ENCODE measurements around the gene PHACTR4. TPM values are rescaled to one million over a fixed set of nuclear protein-coding genes. Genes with fewer than 3 reads are reported as not detected.

PHACTR4 gene
- total and polyA plus RNA-seq, 9 of the 15 experiments (the other 6 are each of a cell fraction or from before 2014, with no cell fraction given): 6.4 to 43.6 (median 14.2) TPM

- TF ChIP-seq CREB5 (CRISPR knock-in tag; IDR thresholded peaks at IDR 0.05) (no peak), BRCA1 (IDR thresholded peaks at IDR 0.05) (no peak), BRCA1 (CRISPR knock-in tag; IDR thresholded peaks at IDR 0.05) (no peak), SMAD1 (IDR thresholded peaks at IDR 0.05; ENCODE audit: low read depth, low read length, partially characterized antibody) (no peak), U2AF2 (optimal IDR thresholded peaks at IDR 0.05; ENCODE audit: low read depth, low read length) (no peak), SP2 (IDR thresholded peaks at IDR 0.05; ENCODE audit: extremely low read depth, low read depth, low read length, poor library complexity, severe bottlenecking) (no peak), SOX6 (IDR thresholded peaks at IDR 0.05) (no peak), ZNF174 (CRISPR knock-in tag; IDR thresholded peaks at IDR 0.05) (peak; percentile 34), RBM22 (IDR thresholded peaks at IDR 0.05; ENCODE audit: low read depth, low read length, poor library complexity, severe bottlenecking) (peak; percentile 79), ZNF324 (CRISPR knock-in tag; IDR thresholded peaks at IDR 0.05) (no peak; the same call in 1 of the 2 replicates), MBD2 (IDR thresholded peaks at IDR 0.05; ENCODE audit: borderline replicate concordance, low read depth) (no peak), MIER1 (IDR thresholded peaks at IDR 0.05; ENCODE audit: low read depth) (no peak), MCM2 (IDR thresholded peaks at IDR 0.05; ENCODE audit: low read depth) (no peak), FUS (optimal IDR thresholded peaks at IDR 0.05; ENCODE audit: low read depth, low read length) (peak; percentile 99), HNRNPH1 (optimal IDR thresholded peaks at IDR 0.05; ENCODE audit: low read depth, low read length) (peak; percentile 24), HCFC1 (IDR thresholded peaks at IDR 0.05; ENCODE audit: low read depth, low read length) (no peak), SIN3B (IDR thresholded peaks at IDR 0.05; ENCODE audit: low read depth) (no peak), NBN (IDR thresholded peaks at IDR 0.05; ENCODE audit: low read depth) (0 out of 2 replicates have a peak, but pooled peaks have one; percentile 9), ZEB2 (IDR thresholded peaks at IDR 0.05) (no peak), CAMTA2 (CRISPR knock-in tag; conservative IDR thresholded peaks at IDR 0.05) (peak; percentile 90), HMG20B (CRISPR knock-in tag; IDR thresholded peaks at IDR 0.05) (no peak), NR2C2 (CRISPR knock-in tag; IDR thresholded peaks at IDR 0.05) (no peak), NR2C2 (tag; IDR thresholded peaks at IDR 0.05) (no peak), ZNF133 (CRISPR knock-in tag; IDR thresholded peaks at IDR 0.05) (no peak)
- TF ChIP-seq, protein P1, sequence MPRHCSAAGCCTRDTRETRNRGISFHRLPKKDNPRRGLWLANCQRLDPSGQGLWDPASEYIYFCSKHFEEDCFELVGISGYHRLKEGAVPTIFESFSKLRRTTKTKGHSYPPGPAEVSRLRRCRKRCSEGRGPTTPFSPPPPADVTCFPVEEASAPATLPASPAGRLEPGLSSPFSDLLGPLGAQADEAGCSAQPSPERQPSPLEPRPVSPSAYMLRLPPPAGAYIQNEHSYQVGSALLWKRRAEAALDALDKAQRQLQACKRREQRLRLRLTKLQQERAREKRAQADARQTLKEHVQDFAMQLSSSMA (CRISPR knock-in tag; IDR thresholded peaks at IDR 0.05): no peak
- TF ChIP-seq, protein P2, sequence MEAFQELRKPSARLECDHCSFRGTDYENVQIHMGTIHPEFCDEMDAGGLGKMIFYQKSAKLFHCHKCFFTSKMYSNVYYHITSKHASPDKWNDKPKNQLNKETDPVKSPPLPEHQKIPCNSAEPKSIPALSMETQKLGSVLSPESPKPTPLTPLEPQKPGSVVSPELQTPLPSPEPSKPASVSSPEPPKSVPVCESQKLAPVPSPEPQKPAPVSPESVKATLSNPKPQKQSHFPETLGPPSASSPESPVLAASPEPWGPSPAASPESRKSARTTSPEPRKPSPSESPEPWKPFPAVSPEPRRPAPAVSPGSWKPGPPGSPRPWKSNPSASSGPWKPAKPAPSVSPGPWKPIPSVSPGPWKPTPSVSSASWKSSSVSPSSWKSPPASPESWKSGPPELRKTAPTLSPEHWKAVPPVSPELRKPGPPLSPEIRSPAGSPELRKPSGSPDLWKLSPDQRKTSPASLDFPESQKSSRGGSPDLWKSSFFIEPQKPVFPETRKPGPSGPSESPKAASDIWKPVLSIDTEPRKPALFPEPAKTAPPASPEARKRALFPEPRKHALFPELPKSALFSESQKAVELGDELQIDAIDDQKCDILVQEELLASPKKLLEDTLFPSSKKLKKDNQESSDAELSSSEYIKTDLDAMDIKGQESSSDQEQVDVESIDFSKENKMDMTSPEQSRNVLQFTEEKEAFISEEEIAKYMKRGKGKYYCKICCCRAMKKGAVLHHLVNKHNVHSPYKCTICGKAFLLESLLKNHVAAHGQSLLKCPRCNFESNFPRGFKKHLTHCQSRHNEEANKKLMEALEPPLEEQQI (IDR thresholded peaks at IDR 0.05): no peak
- TF ChIP-seq, protein P3, sequence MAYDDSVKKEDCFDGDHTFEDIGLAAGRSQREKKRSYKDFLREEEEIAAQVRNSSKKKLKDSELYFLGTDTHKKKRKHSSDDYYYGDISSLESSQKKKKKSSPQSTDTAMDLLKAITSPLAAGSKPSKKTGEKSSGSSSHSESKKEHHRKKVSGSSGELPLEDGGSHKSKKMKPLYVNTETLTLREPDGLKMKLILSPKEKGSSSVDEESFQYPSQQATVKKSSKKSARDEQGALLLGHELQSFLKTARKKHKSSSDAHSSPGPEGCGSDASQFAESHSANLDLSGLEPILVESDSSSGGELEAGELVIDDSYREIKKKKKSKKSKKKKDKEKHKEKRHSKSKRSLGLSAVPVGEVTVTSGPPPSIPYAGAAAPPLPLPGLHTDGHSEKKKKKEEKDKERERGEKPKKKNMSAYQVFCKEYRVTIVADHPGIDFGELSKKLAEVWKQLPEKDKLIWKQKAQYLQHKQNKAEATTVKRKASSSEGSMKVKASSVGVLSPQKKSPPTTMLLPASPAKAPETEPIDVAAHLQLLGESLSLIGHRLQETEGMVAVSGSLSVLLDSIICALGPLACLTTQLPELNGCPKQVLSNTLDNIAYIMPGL (CRISPR knock-in tag; IDR thresholded peaks at IDR 0.05): no peak
Measured at GRCh38 chr1:28510970-28511440, 141.5 kb downstream of the PHACTR4 start (continued).

All from K562 (cell line).